ENCODE data around the gene GBE1. TPM values are rescaled to one million over a fixed set of nuclear protein-coding genes. Genes with fewer than 3 reads are reported as not detected.

Gene GBE1
- polyA plus RNA-seq, 1 experiment, result 37.0 TPM

DNA sequence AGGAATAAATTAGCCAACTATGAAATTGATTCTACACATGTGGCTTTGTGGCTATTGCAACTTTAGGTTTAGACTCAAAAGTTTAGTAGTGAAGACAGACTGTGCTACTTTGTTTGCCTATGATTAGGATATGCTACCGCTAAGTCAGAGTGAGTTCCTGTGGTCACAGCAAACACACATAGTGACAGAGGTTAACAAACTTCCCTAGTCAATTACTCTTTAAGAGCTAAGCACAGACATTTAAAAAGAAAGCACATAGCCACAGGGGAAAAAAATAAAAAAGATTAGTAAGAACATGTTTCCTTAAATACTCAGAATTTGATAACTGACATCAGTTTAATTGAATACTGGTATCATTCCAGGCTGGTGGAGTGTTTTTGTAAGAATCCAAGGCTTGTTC is 207.1 kb downstream of the GBE1 start:
- TF ChIP-seq, protein P1, sequence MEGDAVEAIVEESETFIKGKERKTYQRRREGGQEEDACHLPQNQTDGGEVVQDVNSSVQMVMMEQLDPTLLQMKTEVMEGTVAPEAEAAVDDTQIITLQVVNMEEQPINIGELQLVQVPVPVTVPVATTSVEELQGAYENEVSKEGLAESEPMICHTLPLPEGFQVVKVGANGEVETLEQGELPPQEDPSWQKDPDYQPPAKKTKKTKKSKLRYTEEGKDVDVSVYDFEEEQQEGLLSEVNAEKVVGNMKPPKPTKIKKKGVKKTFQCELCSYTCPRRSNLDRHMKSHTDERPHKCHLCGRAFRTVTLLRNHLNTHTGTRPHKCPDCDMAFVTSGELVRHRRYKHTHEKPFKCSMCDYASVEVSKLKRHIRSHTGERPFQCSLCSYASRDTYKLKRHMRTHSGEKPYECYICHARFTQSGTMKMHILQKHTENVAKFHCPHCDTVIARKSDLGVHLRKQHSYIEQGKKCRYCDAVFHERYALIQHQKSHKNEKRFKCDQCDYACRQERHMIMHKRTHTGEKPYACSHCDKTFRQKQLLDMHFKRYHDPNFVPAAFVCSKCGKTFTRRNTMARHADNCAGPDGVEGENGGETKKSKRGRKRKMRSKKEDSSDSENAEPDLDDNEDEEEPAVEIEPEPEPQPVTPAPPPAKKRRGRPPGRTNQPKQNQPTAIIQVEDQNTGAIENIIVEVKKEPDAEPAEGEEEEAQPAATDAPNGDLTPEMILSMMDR (IDR thresholded peaks at IDR 0.05; ENCODE audit: insufficient read depth, low read depth, low read length), result no peak
- ChIA-PET POLR2A (no interaction called here), CTCF (interaction anchor here (0.6 to 1.2 kb wide), 3 partner anchors 64 to 101 kb away, joined by 3 to 5 read pairs (median 3); no protein-coding TSS in a partner anchor)
- H3K27me3 ChIP-seq (ENCODE audit: control insufficient read depth, insufficient read depth, low read length), result no peaks in the 10 kb centered on the region
- peak; percentile 88 for DNase-seq (ENCODE audit: low read depth)
- no peak overlapping the region for H3K4me3 ChIP-seq (ENCODE audit: low read depth, low read length)
- no peaks in the 10 kb centered on the region for H3K36me3 ChIP-seq (ENCODE audit: control insufficient read depth, insufficient read depth, low read length)

DNA sequence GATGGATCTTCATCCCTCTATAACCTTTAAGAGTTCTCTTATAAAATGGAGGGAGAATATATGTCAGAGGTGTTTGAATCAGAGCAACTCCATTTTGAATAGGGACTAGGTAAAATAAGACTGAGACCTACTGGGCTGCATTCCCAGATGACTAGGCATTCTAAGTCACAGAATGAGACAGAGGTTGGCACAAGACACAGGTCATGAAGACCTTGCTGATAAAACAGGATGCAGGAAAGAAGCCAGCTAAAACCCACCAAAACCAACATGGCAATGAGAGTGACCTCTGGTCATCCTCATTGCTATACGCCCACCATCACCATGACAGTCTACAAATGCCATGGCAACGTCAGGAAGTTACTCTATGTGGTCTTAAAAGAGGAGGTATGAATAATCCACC is 211.0 kb downstream of the GBE1 start:
- Histone ChIP-seq H3K27me3 (ENCODE audit: control insufficient read depth, insufficient read depth, low read length) (no peaks in the 10 kb centered on the region), H3K36me3 (ENCODE audit: control insufficient read depth, insufficient read depth, low read length) (no peaks in the 10 kb centered on the region), H3K4me3 (ENCODE audit: low read depth, low read length) (no peak overlapping the region)
- TF ChIP-seq, protein P1 (IDR thresholded peaks at IDR 0.05; ENCODE audit: insufficient read depth, low read depth, low read length), result no peak
- ChIA-PET CTCF (no interaction called here), POLR2A (no interaction called here)
- DNase-seq (ENCODE audit: low read depth), result no peak

GRCh38 chr3:81549831-81550230 is 211.6 kb downstream of the GBE1 start:
- peak; percentile 39 for DNase-seq (ENCODE audit: low read depth)
- CTCF ChIA-PET, result interaction anchor here (1.2 kb wide), 1 partner anchor 60 kb away, joined by 4 read pairs; no protein-coding TSS in a partner anchor
- POLR2A ChIA-PET, result no interaction called here
- Histone ChIP-seq H3K36me3 (ENCODE audit: control insufficient read depth, insufficient read depth, low read length) (no peaks in the 10 kb centered on the region), H3K4me3 (ENCODE audit: low read depth, low read length) (no peak overlapping the region), H3K27me3 (ENCODE audit: control insufficient read depth, insufficient read depth, low read length) (no peaks in the 10 kb centered on the region)
- TF ChIP-seq, protein P1 (IDR thresholded peaks at IDR 0.05; ENCODE audit: insufficient read depth, low read depth, low read length), result no peak

GRCh38 chr3:81549388-81549787 is 212.1 kb downstream of the GBE1 start:
- TF ChIP-seq, protein P1 (IDR thresholded peaks at IDR 0.05; ENCODE audit: insufficient read depth, low read depth, low read length), result no peak
- ChIA-PET CTCF (interaction anchor here (1.2 kb wide), 1 partner anchor 59 kb away, joined by 4 read pairs; no protein-coding TSS in a partner anchor), POLR2A (interaction anchor here (0.6 kb wide), 1 partner anchor 20 kb away, joined by 10 read pairs; no protein-coding TSS in a partner anchor)
- no peaks in the 10 kb centered on the region for H3K36me3 ChIP-seq (ENCODE audit: control insufficient read depth, insufficient read depth, low read length)
- H3K27me3 ChIP-seq (ENCODE audit: control insufficient read depth, insufficient read depth, low read length), result no peaks in the 10 kb centered on the region
- H3K4me3 ChIP-seq (ENCODE audit: low read depth, low read length), result no peak overlapping the region
- no peak for DNase-seq (ENCODE audit: low read depth)

GRCh38 chr3:81545572-81545971 is 215.9 kb downstream of the GBE1 start:
- DNase-seq (ENCODE audit: low read depth), result no peak
- ChIA-PET POLR2A (no interaction called here), CTCF (no interaction called here)
- TF ChIP-seq, protein P1 (IDR thresholded peaks at IDR 0.05; ENCODE audit: insufficient read depth, low read depth, low read length), result no peak
- no peaks in the 10 kb centered on the region for H3K27me3 ChIP-seq (ENCODE audit: control insufficient read depth, insufficient read depth, low read length)
- H3K4me3 ChIP-seq (ENCODE audit: low read depth, low read length), result no peak overlapping the region
- no peaks in the 10 kb centered on the region for H3K36me3 ChIP-seq (ENCODE audit: control insufficient read depth, insufficient read depth, low read length)
